Measurements from ENCODE around the gene ATP5F1B. TPM values are rescaled to one million over a fixed set of nuclear protein-coding genes. Genes with fewer than 3 reads are reported as not detected.

Gene ATP5F1B
- total RNA-seq, 1 donor from 2014 or later = 319 TPM

DNA sequence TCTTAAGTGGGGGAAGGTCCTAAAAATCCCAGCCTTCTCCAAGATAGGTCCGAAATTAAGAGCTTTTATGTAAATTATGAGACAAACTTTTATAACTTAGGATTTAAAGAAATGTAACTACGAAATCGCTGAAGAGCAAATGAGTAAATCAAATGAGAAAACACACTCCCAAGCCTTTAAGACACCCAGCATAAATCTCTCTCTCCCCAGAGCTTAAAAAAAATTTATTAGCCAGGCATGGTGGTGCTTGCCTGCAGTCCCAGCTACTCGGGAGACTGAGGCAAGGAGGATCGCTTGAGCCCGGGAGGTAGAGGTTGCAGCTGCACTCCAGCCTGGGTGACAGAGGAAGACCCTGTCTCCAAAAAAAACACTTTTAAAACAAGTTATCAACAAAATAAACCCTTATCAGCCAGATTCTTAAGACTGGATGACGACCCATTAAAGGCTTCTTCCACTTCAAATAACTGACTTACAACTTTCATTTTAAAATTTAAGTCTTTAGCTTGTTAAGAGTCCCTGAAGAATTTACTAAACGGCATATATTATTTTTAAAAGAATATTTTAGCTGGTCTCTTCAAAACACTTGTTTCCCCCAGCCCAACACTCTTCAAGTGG, 39.1 kb upstream of the ATP5F1B start:
- H3K27ac ChIP-seq = peak overlapping the region; percentile 69
- DNase-seq = no peak

GRCh38 chr12:56682323-56682722, 36.5 kb upstream of the ATP5F1B start:
- DNase-seq (no peak), ATAC-seq (no peak)
- TF ChIP-seq, protein P1, sequence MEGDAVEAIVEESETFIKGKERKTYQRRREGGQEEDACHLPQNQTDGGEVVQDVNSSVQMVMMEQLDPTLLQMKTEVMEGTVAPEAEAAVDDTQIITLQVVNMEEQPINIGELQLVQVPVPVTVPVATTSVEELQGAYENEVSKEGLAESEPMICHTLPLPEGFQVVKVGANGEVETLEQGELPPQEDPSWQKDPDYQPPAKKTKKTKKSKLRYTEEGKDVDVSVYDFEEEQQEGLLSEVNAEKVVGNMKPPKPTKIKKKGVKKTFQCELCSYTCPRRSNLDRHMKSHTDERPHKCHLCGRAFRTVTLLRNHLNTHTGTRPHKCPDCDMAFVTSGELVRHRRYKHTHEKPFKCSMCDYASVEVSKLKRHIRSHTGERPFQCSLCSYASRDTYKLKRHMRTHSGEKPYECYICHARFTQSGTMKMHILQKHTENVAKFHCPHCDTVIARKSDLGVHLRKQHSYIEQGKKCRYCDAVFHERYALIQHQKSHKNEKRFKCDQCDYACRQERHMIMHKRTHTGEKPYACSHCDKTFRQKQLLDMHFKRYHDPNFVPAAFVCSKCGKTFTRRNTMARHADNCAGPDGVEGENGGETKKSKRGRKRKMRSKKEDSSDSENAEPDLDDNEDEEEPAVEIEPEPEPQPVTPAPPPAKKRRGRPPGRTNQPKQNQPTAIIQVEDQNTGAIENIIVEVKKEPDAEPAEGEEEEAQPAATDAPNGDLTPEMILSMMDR (IDR thresholded peaks at IDR 0.05) = no peak
- H3K27me3 ChIP-seq (ENCODE audit: low read depth) = no peaks in the 10 kb centered on the region
- no peak overlapping the region for H3K27ac ChIP-seq
- no peak overlapping the region for H3K4me3 ChIP-seq
- H3K4me1 ChIP-seq = peaks cover 77% of the 10 kb centered on the region
- no peaks in the 10 kb centered on the region for H3K9me3 ChIP-seq
- intact Hi-C loops (cut with DNase I) = no loop called here
- peaks cover 36% of the 10 kb centered on the region for H3K36me3 ChIP-seq

More for the DNA sequence above, 39.1 kb upstream of the ATP5F1B start:
- intact Hi-C loops (cut with DNase I) = no loop called here
- Histone ChIP-seq H3K4me1 (peaks cover 68% of the 10 kb centered on the region), H3K27me3 (ENCODE audit: low read depth) (no peaks in the 10 kb centered on the region), H3K9me3 (no peaks in the 10 kb centered on the region), H3K36me3 (peaks cover 14% of the 10 kb centered on the region), H3K4me3 (peak overlapping the region; percentile 99)
- no peak for ATAC-seq
- TF ChIP-seq, protein P1 (IDR thresholded peaks at IDR 0.05) = no peak

- ATAC-seq = no peak
- Histone ChIP-seq H3K36me3 (peaks cover 38% of the 10 kb centered on the region), H3K4me1 (peaks cover 66% of the 10 kb centered on the region), H3K9me3 (no peaks in the 10 kb centered on the region), H3K27me3 (ENCODE audit: low read depth) (no peaks in the 10 kb centered on the region), H3K4me3 (no peak overlapping the region), H3K27ac (no peak overlapping the region)
- no peak for DNase-seq
- TF ChIP-seq, protein P1 (IDR thresholded peaks at IDR 0.05) = no peak
- intact Hi-C loops (cut with DNase I) = no loop called here
Observed at GRCh38 chr12:56679883-56680575, 34.2 kb upstream of the ATP5F1B start.

DNA sequence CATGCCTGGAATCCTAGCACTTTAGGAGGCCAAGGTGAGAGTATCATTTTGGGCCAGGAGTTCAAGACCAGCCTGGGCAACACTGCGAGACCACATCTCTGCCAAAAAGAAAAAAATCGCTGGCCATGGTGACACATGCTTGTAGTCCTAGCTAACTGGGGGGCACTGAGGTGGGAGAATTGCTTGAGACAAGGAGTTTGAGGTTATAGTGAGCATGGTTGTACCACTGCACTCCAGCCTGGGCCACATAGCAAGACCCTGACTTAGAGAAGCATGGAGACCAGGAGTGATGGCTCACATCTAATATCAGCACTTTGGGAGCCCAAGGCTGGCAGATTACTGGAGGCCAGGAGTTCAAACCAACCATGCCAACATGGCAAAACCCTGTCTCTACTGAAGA, 33.1 kb upstream of the ATP5F1B start:
- H3K27me3 ChIP-seq (ENCODE audit: low read depth) = no peaks in the 10 kb centered on the region
- DNase-seq (no peak), ATAC-seq (no peak)
- peaks cover 44% of the 10 kb centered on the region for H3K36me3 ChIP-seq
- intact Hi-C loops (cut with DNase I) = no loop called here
- H3K9me3 ChIP-seq = no peaks in the 10 kb centered on the region
- no peak overlapping the region for H3K4me3 ChIP-seq
- H3K27ac ChIP-seq = no peak overlapping the region
- TF ChIP-seq, protein P1 (IDR thresholded peaks at IDR 0.05) = no peak
- H3K4me1 ChIP-seq = peaks cover 54% of the 10 kb centered on the region

DNA sequence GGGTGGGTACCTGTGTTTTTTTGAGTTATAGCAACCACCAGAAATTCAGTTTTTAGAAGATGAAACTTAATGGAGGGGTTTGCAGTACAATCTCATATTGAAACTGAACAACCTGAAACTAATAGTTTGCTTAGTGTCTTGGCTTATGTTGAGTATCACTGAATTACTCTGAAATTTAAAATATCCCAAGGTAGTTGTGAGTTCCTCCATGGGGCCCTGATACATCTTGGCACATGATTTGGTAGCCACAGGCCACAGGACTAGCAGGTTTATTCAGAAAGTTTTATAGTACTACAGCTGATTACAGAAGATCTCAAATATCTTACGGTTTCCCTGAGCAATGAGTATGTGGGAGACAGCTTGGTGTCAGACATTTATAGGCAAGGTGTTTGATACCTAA, 31.9 kb upstream of the ATP5F1B start:
- H3K27me3 ChIP-seq (ENCODE audit: low read depth) = no peaks in the 10 kb centered on the region
- TF ChIP-seq, protein P1 (IDR thresholded peaks at IDR 0.05) = no peak
- no peak overlapping the region for H3K27ac ChIP-seq

More for the DNA sequence above, 31.9 kb upstream of the ATP5F1B start:
- DNase-seq (no peak), ATAC-seq (no peak)
- peaks cover 49% of the 10 kb centered on the region for H3K36me3 ChIP-seq
- peaks cover 43% of the 10 kb centered on the region for H3K4me1 ChIP-seq
- H3K9me3 ChIP-seq = no peaks in the 10 kb centered on the region
- intact Hi-C loops (cut with DNase I) = no loop called here
- H3K4me3 ChIP-seq = no peak overlapping the region
